Body of pancreas (tissue), 4 donors: ENCODE measurements around the gene ESAM. TPM values are rescaled to one million over a fixed set of nuclear protein-coding genes. Genes with fewer than 3 reads are reported as not detected.

Experiments
- ATAC-seq: fragments of 150-250 bp; one replicate; pipeline ENCODE4 v1.9.1; 2016
- DNase-seq, 4 donors: peaks; one replicate each; pipeline ENCODE4 v3.0.0-alpha.2; 2019
- H3K27ac ChIP-seq, 4 donors: fragments of 200-600 bp; sonication (generic); 1 replicate in 3 of 4; 2 replicates in 1 of 4; pipeline versions ENCODE4 v1.5.1 to v1.6.1; 2016 to 2019; ENCODE audit warnings: mild to moderate bottlenecking in 1 of 4, mixed read lengths in 1 of 4, moderate library complexity in 1 of 4
- H3K27me3 ChIP-seq, 2 donors: fragments of 200-600 bp; sonication (generic); one replicate each; pipeline ENCODE4 v1.6.0; 2016; ENCODE audit warnings: mild to moderate bottlenecking in 1 of 2
- H3K36me3 ChIP-seq, 2 donors: fragments of 200-600 bp; sonication (generic); replicated peaks in 1 of 2; 2 replicates each; pipeline ENCODE4 v1.5.1; 2016; ENCODE audit warnings: low read depth in 2 of 2; ENCODE audit not compliant: insufficient read depth in 1 of 2
- H3K4me1 ChIP-seq: fragments of 200-600 bp; sonication (generic); one replicate; pipeline ENCODE4 v1.6.0; 2016
- H3K4me3 ChIP-seq, 2 donors: fragments of 200-600 bp; sonication (generic); 1 replicate in 1 of 2; 2 replicates in 1 of 2; pipeline ENCODE4 v1.5.1; 2016 to 2019
- H3K9me3 ChIP-seq, 3 donors: fragments of 200-600 bp; sonication (generic); 1 replicate in 2 of 3; 2 replicates in 1 of 3; pipeline ENCODE4 v1.5.1; 2016
- CTCF ChIP-seq, 7 experiments: fragments of 450-650 bp in 4 of 7; fragments of 200-600 bp in 3 of 7; sonication (generic) in 3 of 7; IDR thresholded peaks; one replicate each; pipeline ENCODE4 v1.5.1; 2016 to 2019; ENCODE audit warnings: antibody characterized with exemption in 7 of 7
- POLR2A ChIP-seq, 3 donors: fragments of 450-650 bp; IDR thresholded peaks; one replicate each; pipeline ENCODE4 v1.6.1; 2016; ENCODE audit warnings: antibody characterized with exemption in 3 of 3, mild to moderate bottlenecking in 2 of 3
- WGBS, 2 donors: methylation state at CpG; one replicate each; pipeline ENCODE4 v1.1.5; 2017; 5-methylcytosine and 5-hydroxymethylcytosine counted together
- intact Hi-C: fragments of 100-400 bp; cut with DNase I; formaldehyde crosslinking; loops from one replicate; pipeline ENCODE4 v1.15.1; 2023
- total RNA-seq, 2 donors: library from RNA; depleted of rRNA; stranded (reverse); fragments of >200 nt; gene quantifications; one replicate each; pipeline ENCODE4 v1.1.0, GENCODE V29; 2016

The ESAM gene
- total RNA-seq, 2 donors from 2014 or later: 11.7 to 20.8 TPM

GRCh38 chr11:124766156-124766555 lies 4.1 kb upstream of the ESAM start:
- intact Hi-C loops: loop anchor here (10.0 kb wide), 1 partner anchor 101 kb away; no protein-coding TSS in a partner anchor
- DNase-seq (no peak), ATAC-seq (no peak)
- H3K27ac ChIP-seq: no peak overlapping the region
- peaks cover 38% of the 10 kb centered on the region for H3K4me1 ChIP-seq
- TF ChIP-seq CTCF (IDR thresholded peaks at IDR 0.05) (no peak), POLR2A (IDR thresholded peaks at IDR 0.05) (no peak)
- H3K27me3 ChIP-seq: peaks cover 0 to 13% of the 10 kb centered on the region in 2 donors
- 92 to 94% methylated on average over 2 of the region's 2 CpGs for WGBS, 2 donors
- no peaks in the 10 kb centered on the region for H3K9me3 ChIP-seq
- no peak overlapping the region for H3K4me3 ChIP-seq
- H3K36me3 ChIP-seq: peaks cover 0 to under 1% of the 10 kb centered on the region in 2 donors

GRCh38 chr11:124763156-124763947 lies 1.3 kb upstream of the ESAM start:
- peak; percentile 56 for ATAC-seq
- Histone ChIP-seq H3K36me3 (no peaks in the 10 kb centered on the region), H3K4me1 (peaks cover 57% of the 10 kb centered on the region), H3K27ac (peak overlapping the region; percentile 55 to 81 (median 60)), H3K9me3 (no peaks in the 10 kb centered on the region), H3K4me3 (peak overlapping the region in 1 of 2 donors; percentile 21), H3K27me3 (peaks cover 0 to 23% of the 10 kb centered on the region in 2 donors)
- TF ChIP-seq CTCF (IDR thresholded peaks at IDR 0.05): peak; percentile 55 to 93 (median 73)
- no peak for TF ChIP-seq POLR2A (IDR thresholded peaks at IDR 0.05)
- peak; percentile 88 to 93 (median 90) for DNase-seq
- intact Hi-C loops: loop anchor here (10.0 kb wide), 1 partner anchor 99 kb away; no protein-coding TSS in a partner anchor
- WGBS, 2 donors: 2% methylated on average over 15 to 21 of the region's 21 CpGs

- H3K36me3 ChIP-seq: no peaks in the 10 kb centered on the region
- H3K9me3 ChIP-seq: no peaks in the 10 kb centered on the region
- TF ChIP-seq CTCF (IDR thresholded peaks at IDR 0.05) (no peak), POLR2A (IDR thresholded peaks at IDR 0.05) (peak in 1 of 3 donors; percentile 13)
- DNase-seq (peak in 2 of 4 donors; percentile 31 to 36), ATAC-seq (peak; percentile 17)
- peaks cover 61% of the 10 kb centered on the region for H3K4me1 ChIP-seq
- 0 to 1% methylated on average over 10 to 42 of the region's 45 CpGs for WGBS, 2 donors
- peak overlapping the region; percentile 55 to 81 (median 60) for H3K27ac ChIP-seq
- H3K27me3 ChIP-seq: peaks cover 0 to 23% of the 10 kb centered on the region in 2 donors
- intact Hi-C loops: loop anchor here (10.0 kb wide), 1 partner anchor 98 kb away; no protein-coding TSS in a partner anchor
- peak overlapping the region in 1 of 2 donors; percentile 21 for H3K4me3 ChIP-seq
Observed at GRCh38 chr11:124762624-124763155, 600 bp upstream of the ESAM start.

- WGBS, 2 donors: 19 to 28% methylated on average over 16 to 25 of the region's 25 CpGs
- Histone ChIP-seq H3K27me3 (peaks cover 0 to 23% of the 10 kb centered on the region in 2 donors), H3K9me3 (no peaks in the 10 kb centered on the region), H3K36me3 (no peaks in the 10 kb centered on the region), H3K4me3 (peak overlapping the region in 1 of 2 donors; percentile 13), H3K27ac (peak overlapping the region in 3 of 4 donors; percentile 56 to 81 (median 63)), H3K4me1 (peaks cover 61% of the 10 kb centered on the region)
- TF ChIP-seq CTCF (IDR thresholded peaks at IDR 0.05): no peak
- no peak for TF ChIP-seq POLR2A (IDR thresholded peaks at IDR 0.05)
- intact Hi-C loops: loop anchor here (10.0 kb wide), 1 partner anchor 97 kb away; no protein-coding TSS in a partner anchor
- DNase-seq: no peak
- no peak for ATAC-seq
Observed at GRCh38 chr11:124761301-124762104, 587 bp downstream of the ESAM start.
